H9 (cell line): ENCODE data around the gene TTC28. TPM values are rescaled to one million over a fixed set of nuclear protein-coding genes. Genes with fewer than 3 reads are reported as not detected.
A peak's percentile ranks its signal among the peaks of the same experiment; 100 is the strongest.

ENCODE experiments used
- DNase-seq: peaks from one replicate; pipeline ENCODE4 v3.0.0-alpha.2; 2017
- H2AFZ ChIP-seq: one replicate; pipeline ENCODE4 v1.6.1; 2013; ENCODE audit warnings: mild to moderate bottlenecking, low read length, control low read depth, moderate library complexity
- H2AK5ac ChIP-seq: 2 replicates; pipeline ENCODE4 v1.6.1; 2013; ENCODE audit warnings: low read length, control low read depth, mixed read lengths; ENCODE audit not compliant: insufficient read length
- H2BK120ac ChIP-seq: one replicate; pipeline ENCODE4 v1.6.1; 2013; ENCODE audit warnings: low read depth, mild to moderate bottlenecking, low read length, control low read depth, inconsistent platforms; ENCODE audit not compliant: poor library complexity, severe bottlenecking
- H2BK12ac ChIP-seq: 2 replicates; pipeline ENCODE4 v1.6.1; 2013; ENCODE audit warnings: low read length, control low read depth, mixed read lengths, low read depth; ENCODE audit not compliant: insufficient read length
- H2BK15ac ChIP-seq: 2 replicates; pipeline ENCODE4 v1.6.1; 2013; ENCODE audit warnings: low read depth, low read length, control low read depth
- H2BK20ac ChIP-seq: one replicate; pipeline ENCODE4 v1.6.1; 2013; ENCODE audit warnings: low read depth, mild to moderate bottlenecking, low read length, control low read depth, inconsistent platforms; ENCODE audit not compliant: poor library complexity, severe bottlenecking
- H2BK5ac ChIP-seq: 2 replicates; pipeline ENCODE4 v1.6.1; 2013; ENCODE audit warnings: low read length, control low read depth, mixed read lengths; ENCODE audit not compliant: insufficient read length
- H3K14ac ChIP-seq: 2 replicates; pipeline ENCODE4 v1.6.1; 2013; ENCODE audit warnings: low read length, control low read depth; ENCODE audit not compliant: insufficient read depth
- H3K18ac ChIP-seq: 2 replicates; pipeline ENCODE4 v1.6.1; 2013; ENCODE audit warnings: low read depth, mild to moderate bottlenecking, mixed read lengths, low read length, control low read depth; ENCODE audit not compliant: insufficient read length
- H3K23ac ChIP-seq: 2 replicates; pipeline ENCODE4 v1.6.1; 2013; ENCODE audit warnings: low read length, control low read depth, mixed read lengths, low read depth; ENCODE audit not compliant: insufficient read length
- H3K23me2 ChIP-seq: 2 replicates; pipeline ENCODE4 v1.6.1; 2013; ENCODE audit warnings: low read depth, mild to moderate bottlenecking, mixed read lengths, low read length, control low read depth; ENCODE audit not compliant: insufficient read length, poor library complexity, severe bottlenecking
- H3K27ac ChIP-seq: 2 replicates; pipeline ENCODE4 v1.5.1; 2013; ENCODE audit warnings: low read length, control low read depth, mixed read lengths, low read depth; ENCODE audit not compliant: insufficient read length
- H3K27me3 ChIP-seq: 2 replicates; pipeline ENCODE4 v1.6.1; 2013; ENCODE audit warnings: low read length, control low read depth, inconsistent platforms; ENCODE audit not compliant: insufficient read depth
- H3K4ac ChIP-seq: 2 replicates; pipeline ENCODE4 v1.6.1; 2013; ENCODE audit warnings: low read depth, mild to moderate bottlenecking, control low read depth, inconsistent platforms, low read length, moderate library complexity
- H3K4me1 ChIP-seq: 2 replicates; pipeline ENCODE4 v1.6.1; 2013; ENCODE audit warnings: low read length, control low read depth, inconsistent platforms; ENCODE audit not compliant: insufficient read depth
- H3K4me2 ChIP-seq: 2 replicates; pipeline ENCODE4 v1.6.1; 2013; ENCODE audit warnings: low read length, control low read depth, mixed read lengths; ENCODE audit not compliant: insufficient read length, insufficient read depth
- H3K56ac ChIP-seq: 2 replicates; pipeline ENCODE4 v1.6.1; 2013; ENCODE audit warnings: low read depth, mild to moderate bottlenecking, mixed read lengths, low read length, control low read depth; ENCODE audit not compliant: insufficient read length
- H3K79me1 ChIP-seq: 2 replicates; pipeline ENCODE4 v1.6.1; 2013; ENCODE audit warnings: low read depth, mild to moderate bottlenecking, moderate library complexity, low read length, control low read depth, inconsistent platforms; ENCODE audit not compliant: insufficient read depth, poor library complexity, severe bottlenecking
- H3K79me2 ChIP-seq: 2 replicates; pipeline ENCODE4 v1.6.1; 2013; ENCODE audit warnings: low read length, control low read depth, inconsistent platforms; ENCODE audit not compliant: insufficient read depth
- H3K9ac ChIP-seq: 2 replicates; pipeline ENCODE4 v1.6.1; 2013; ENCODE audit warnings: low read length, control low read depth, mixed read lengths; ENCODE audit not compliant: insufficient read length; ENCODE audit errors: extremely low read depth
- H3K9me3 ChIP-seq: one replicate; pipeline ENCODE4 v1.6.1; 2013; ENCODE audit warnings: low read depth, low read length, inconsistent platforms; ENCODE audit not compliant: control insufficient read depth
- H3T11ph ChIP-seq: one replicate; pipeline ENCODE4 v1.6.1; 2013; ENCODE audit warnings: mild to moderate bottlenecking, low read length, control low read depth, inconsistent platforms
- H4K20me1 ChIP-seq: one replicate; pipeline ENCODE4 v1.6.1; 2013; ENCODE audit not compliant: control insufficient read depth, insufficient read length, insufficient read depth
- H4K5ac ChIP-seq: 2 replicates; pipeline ENCODE4 v1.6.1; 2013; ENCODE audit warnings: low read depth, mild to moderate bottlenecking, mixed read lengths, low read length, control low read depth; ENCODE audit not compliant: insufficient read length
- H4K8ac ChIP-seq: replicated peaks from 2 replicates; pipeline ENCODE4 v1.6.1; 2013; ENCODE audit warnings: low read length, control low read depth, mixed read lengths, low read depth; ENCODE audit not compliant: insufficient read length
- H4K91ac ChIP-seq: 2 replicates; pipeline ENCODE4 v1.6.1; 2013; ENCODE audit warnings: low read depth, mild to moderate bottlenecking, moderate library complexity, mixed read lengths, low read length, control low read depth; ENCODE audit not compliant: insufficient read length
- H3K27ac Mint-ChIP-seq, 3 experiments: 2 replicates in 2 of 3; 3 replicates in 1 of 3; pipeline ENCODE4 v1.8.0; 2020 to 2021; ENCODE audit warnings: mixed read lengths in 3 of 3, mild to moderate bottlenecking in 1 of 3, moderate library complexity in 1 of 3
- H3K27me3 Mint-ChIP-seq: 2 replicates; pipeline ENCODE4 v1.8.0; 2021; ENCODE audit warnings: low read depth, mild to moderate bottlenecking, moderate library complexity, mixed read lengths
- H3K36me3 Mint-ChIP-seq, 3 experiments: 2 replicates in 2 of 3; 3 replicates in 1 of 3; pipeline ENCODE4 v1.8.0; 2020 to 2021; ENCODE audit warnings: low read depth in 3 of 3, mixed read lengths in 3 of 3; ENCODE audit not compliant: insufficient read depth in 1 of 3
- H3K4me1 Mint-ChIP-seq, 2 experiments: 2 replicates each; pipeline ENCODE4 v1.8.0; 2020; ENCODE audit warnings: mixed read lengths in 2 of 2
- H3K4me3 Mint-ChIP-seq, 2 experiments: 2 replicates in 1 of 2; 3 replicates in 1 of 2; pipeline ENCODE4 v1.8.0; 2020 to 2021; ENCODE audit warnings: mild to moderate bottlenecking in 2 of 2, mixed read lengths in 2 of 2, moderate library complexity in 1 of 2
- H3K9me3 Mint-ChIP-seq, 2 experiments: 2 replicates in 1 of 2; 3 replicates in 1 of 2; pipeline ENCODE4 v1.8.0; 2020; ENCODE audit warnings: mild to moderate bottlenecking in 2 of 2, mixed read lengths in 2 of 2, moderate library complexity in 1 of 2
- CTCF ChIP-seq: fragments of 200-600 bp; sonication (generic); conservative IDR thresholded peaks from 3 replicates; pipeline ENCODE4 v1.8.0; 2021; ENCODE audit warnings: antibody characterized with exemption, mild to moderate bottlenecking
- WGBS: extraction: QIAGEN DNeasy Blood & Tissue Kit; methylation state at CpG from one replicate; pipeline ENCODE4 v1.1.7; 2013; ENCODE audit warnings: missing lambda C conversion rate, low lambda C conversion rate, mixed read lengths; ENCODE audit not compliant: insufficient read length; ENCODE audit errors: extremely low coverage; 5-methylcytosine and 5-hydroxymethylcytosine counted together
- total RNA-seq: library from RNA; stranded (reverse); gene quantifications from 2 replicates; pipeline ENCODE4 v1.2.1, GENCODE V29; 2021

TTC28 gene
- total RNA-seq, 1 experiment from 2014 or later = 13.6 TPM

- Histone ChIP-seq H3K56ac (no peak overlapping the region), H3K4me2 (no peak overlapping the region), H2AFZ (no peak overlapping the region), H2BK120ac (no peak overlapping the region), H2BK15ac (no peak overlapping the region), H4K5ac (no peak overlapping the region), H3K9me3 (no peaks in the 10 kb centered on the region), H3K9ac (no peak overlapping the region), H3T11ph (no peak overlapping the region), H4K20me1 (no peaks in the 10 kb centered on the region), H3K14ac (no peak overlapping the region; the same call in 1 of the 2 replicates), H3K23me2 (no peaks in the 10 kb centered on the region), H2BK12ac (no peak overlapping the region), H4K8ac (no peak overlapping the region), H3K4ac (no peak overlapping the region), H2BK20ac (no peak overlapping the region), H3K79me2 (no peaks in the 10 kb centered on the region), H2BK5ac (no peak overlapping the region), H3K27ac (no peak overlapping the region), H3K18ac (no peak overlapping the region), H4K91ac (no peak overlapping the region), H3K79me1 (no peaks in the 10 kb centered on the region), H2AK5ac (no peak overlapping the region), H3K27me3 (no peaks in the 10 kb centered on the region), H3K23ac (no peak overlapping the region), H3K4me1 (no peaks in the 10 kb centered on the region)
- no peak for DNase-seq
- H3K27me3 Mint-ChIP-seq = no peaks in the 10 kb centered on the region
- no peak overlapping the region for H3K4me3 Mint-ChIP-seq
- H3K4me1 Mint-ChIP-seq = no peaks in the 10 kb centered on the region
- peak overlapping the region in 2 of 3 experiments; percentile 32 to 59; a peak in 2 of 7 replicates for H3K27ac Mint-ChIP-seq
- no CpG with 5 or more reads among the region's 9 CpGs for WGBS
- no peaks in the 10 kb centered on the region for H3K9me3 Mint-ChIP-seq
- no peak for TF ChIP-seq CTCF
- no peaks in the 10 kb centered on the region for H3K36me3 Mint-ChIP-seq
These were observed 679.3 kb downstream of the TTC28 start for GRCh38 chr22:28000361-28000760.
